Neural progenitor cell (in vitro differentiated cells): ENCODE data around the gene RNFT2. TPM values are rescaled to one million over a fixed set of nuclear protein-coding genes. Genes with fewer than 3 reads are reported as not detected.
A peak's percentile ranks its signal among the peaks of the same experiment; 100 is the strongest.

Source experiments
- DNase-seq: peaks from one replicate; pipeline ENCODE4 v3.0.0-alpha.2; 2016; ENCODE audit warnings: low spot score
- H2AFZ ChIP-seq: fragments of 200-600 bp; sonication (generic); replicated peaks from 2 replicates; pipeline ENCODE4 v1.6.1; 2016; ENCODE audit warnings: antibody characterized with exemption
- H3F3A ChIP-seq: fragments of 200-600 bp; sonication (generic); 2 replicates; pipeline ENCODE4 v1.6.1; 2016; ENCODE audit warnings: antibody characterized with exemption, low read depth
- H3K27ac ChIP-seq: fragments of 200-600 bp; sonication (generic); 2 replicates; pipeline ENCODE4 v1.5.1; 2016; ENCODE audit warnings: mild to moderate bottlenecking
- H3K27me3 ChIP-seq: fragments of 200-600 bp; sonication (generic); 2 replicates; pipeline ENCODE4 v1.6.1; 2016; ENCODE audit warnings: mild to moderate bottlenecking, moderate library complexity
- H3K36me3 ChIP-seq: fragments of 200-600 bp; sonication (generic); 2 replicates; pipeline ENCODE4 v1.5.1; 2016
- H3K4me1 ChIP-seq: fragments of 200-600 bp; sonication (generic); 2 replicates; pipeline ENCODE4 v1.6.1; 2016; ENCODE audit warnings: mixed run types
- H3K4me2 ChIP-seq: fragments of 200-600 bp; sonication (generic); 2 replicates; pipeline ENCODE4 v1.6.1; 2016
- H3K4me3 ChIP-seq: fragments of 200-600 bp; sonication (generic); 2 replicates; pipeline ENCODE4 v1.5.1; 2016
- H3K79me2 ChIP-seq: fragments of 200-600 bp; sonication (generic); 2 replicates; pipeline ENCODE4 v1.6.1; 2016; ENCODE audit warnings: low read depth
- H3K9ac ChIP-seq: fragments of 200-600 bp; sonication (generic); 2 replicates; pipeline ENCODE4 v1.6.1; 2016
- H3K9me3 ChIP-seq: fragments of 200-600 bp; sonication (generic); 2 replicates; pipeline ENCODE4 v1.5.1; 2016; ENCODE audit warnings: low read depth
- H4K20me1 ChIP-seq: fragments of 200-600 bp; sonication (generic); 2 replicates; pipeline ENCODE4 v1.6.1; 2016; ENCODE audit warnings: low read depth
- H3K27ac Mint-ChIP-seq: 3 replicates; pipeline ENCODE4 v1.8.0; 2021; ENCODE audit warnings: mixed read lengths
- H3K27me3 Mint-ChIP-seq: 2 replicates; pipeline ENCODE4 v1.8.0; 2022; ENCODE audit warnings: low read depth, mild to moderate bottlenecking, inconsistent platforms, moderate library complexity, mixed read lengths; ENCODE audit not compliant: insufficient read depth
- H3K36me3 Mint-ChIP-seq: 3 replicates; pipeline ENCODE4 v1.8.0; 2021; ENCODE audit warnings: mixed read lengths
- H3K4me1 Mint-ChIP-seq: 3 replicates; pipeline ENCODE4 v1.8.0; 2021; ENCODE audit warnings: mixed read lengths
- H3K4me3 Mint-ChIP-seq: 3 replicates; pipeline ENCODE4 v1.8.0; 2021; ENCODE audit warnings: mild to moderate bottlenecking, moderate library complexity, mixed read lengths
- H3K9me3 Mint-ChIP-seq: 3 replicates; pipeline ENCODE4 v1.8.0; 2020; ENCODE audit warnings: mixed read lengths
- EZH2 ChIP-seq: fragments of 200-600 bp; sonication (generic); IDR thresholded peaks from 2 replicates; pipeline ENCODE4 v1.6.1; 2017; ENCODE audit warnings: antibody characterized with exemption, mild to moderate bottlenecking, moderate library complexity
- EZH2phosphoT487 ChIP-seq: fragments of 200-600 bp; sonication (generic); IDR thresholded peaks from 2 replicates; pipeline ENCODE4 v1.6.1; 2017; ENCODE audit warnings: antibody characterized with exemption
- total RNA-seq: library from RNA; depleted of rRNA; stranded (reverse); fragments of >200 nt; gene quantifications from 2 replicates; pipeline ENCODE4 v1.2.3, GENCODE V29; 2015; ENCODE audit warnings: low replicate concordance
- TF ChIP-seq, protein P1 (sequence below): fragments of 200-600 bp; sonication (generic); IDR thresholded peaks from 2 replicates; pipeline ENCODE4 v1.5.1; 2017; ENCODE audit warnings: antibody characterized with exemption, mild to moderate bottlenecking

RNFT2 gene
- total RNA-seq, 1 donor from 2014 or later, result 26.9 TPM

DNA sequence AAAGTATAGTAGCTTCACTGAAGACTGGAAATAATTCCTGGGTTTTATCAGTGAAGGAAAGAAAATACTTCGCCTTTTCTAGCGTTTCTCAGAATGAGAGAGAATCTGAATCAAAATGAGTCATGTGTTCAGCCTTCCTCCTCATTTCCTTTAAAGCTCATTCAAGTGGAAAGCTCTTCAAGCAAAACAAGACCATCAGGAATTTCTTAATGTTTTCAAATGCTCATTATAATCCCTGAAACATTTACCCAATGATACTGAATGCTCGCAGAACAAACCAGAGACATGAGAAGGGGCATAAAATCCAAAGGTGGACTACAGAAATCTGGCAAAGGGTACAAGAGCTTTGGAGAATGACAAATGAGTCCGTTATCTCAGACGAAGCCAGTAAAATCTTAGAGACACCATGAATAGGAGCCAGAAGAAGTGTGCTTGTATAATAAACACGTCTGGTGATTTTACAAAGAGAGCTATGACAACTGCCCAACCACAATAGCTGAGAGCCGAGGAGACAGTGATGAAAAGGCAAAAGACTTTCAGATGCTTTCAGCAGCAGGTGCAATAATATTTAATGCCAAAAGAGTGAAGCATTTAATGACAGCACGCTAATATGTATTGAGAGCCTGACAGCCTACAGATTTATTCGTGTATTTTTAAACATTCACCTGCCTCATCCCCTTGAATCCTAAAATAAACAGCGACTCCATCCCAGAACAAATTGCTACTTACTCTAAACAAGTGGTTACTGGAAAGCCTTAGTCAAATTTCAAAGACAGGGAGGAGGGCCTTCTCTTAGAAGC is 19.3 kb upstream of the RNFT2 start:
- no peaks in the 10 kb centered on the region for H3K27me3 ChIP-seq
- Mint-ChIP-seq H3K36me3 (peaks cover 22% of the 10 kb centered on the region), H3K4me3 (peak overlapping the region; percentile 72), H3K27ac (peak overlapping the region; percentile 87), H3K27me3 (no peaks in the 10 kb centered on the region), H3K4me1 (peaks cover 78% of the 10 kb centered on the region), H3K9me3 (no peaks in the 10 kb centered on the region)
- no peak overlapping the region for H3K9ac ChIP-seq
- TF ChIP-seq, protein P1, sequence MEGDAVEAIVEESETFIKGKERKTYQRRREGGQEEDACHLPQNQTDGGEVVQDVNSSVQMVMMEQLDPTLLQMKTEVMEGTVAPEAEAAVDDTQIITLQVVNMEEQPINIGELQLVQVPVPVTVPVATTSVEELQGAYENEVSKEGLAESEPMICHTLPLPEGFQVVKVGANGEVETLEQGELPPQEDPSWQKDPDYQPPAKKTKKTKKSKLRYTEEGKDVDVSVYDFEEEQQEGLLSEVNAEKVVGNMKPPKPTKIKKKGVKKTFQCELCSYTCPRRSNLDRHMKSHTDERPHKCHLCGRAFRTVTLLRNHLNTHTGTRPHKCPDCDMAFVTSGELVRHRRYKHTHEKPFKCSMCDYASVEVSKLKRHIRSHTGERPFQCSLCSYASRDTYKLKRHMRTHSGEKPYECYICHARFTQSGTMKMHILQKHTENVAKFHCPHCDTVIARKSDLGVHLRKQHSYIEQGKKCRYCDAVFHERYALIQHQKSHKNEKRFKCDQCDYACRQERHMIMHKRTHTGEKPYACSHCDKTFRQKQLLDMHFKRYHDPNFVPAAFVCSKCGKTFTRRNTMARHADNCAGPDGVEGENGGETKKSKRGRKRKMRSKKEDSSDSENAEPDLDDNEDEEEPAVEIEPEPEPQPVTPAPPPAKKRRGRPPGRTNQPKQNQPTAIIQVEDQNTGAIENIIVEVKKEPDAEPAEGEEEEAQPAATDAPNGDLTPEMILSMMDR, result no peak
- TF ChIP-seq EZH2phosphoT487, result no peak
- TF ChIP-seq EZH2, result no peak
- H3K9me3 ChIP-seq, result no peaks in the 10 kb centered on the region
- H2AFZ ChIP-seq, result no peak overlapping the region
- peaks cover 8% of the 10 kb centered on the region for H3K4me1 ChIP-seq
- H3K27ac ChIP-seq, result no peak overlapping the region
- H4K20me1 ChIP-seq, result peaks cover 19% of the 10 kb centered on the region
- peaks cover 2% of the 10 kb centered on the region for H3K79me2 ChIP-seq
- no peak overlapping the region for H3K4me3 ChIP-seq
- no peak overlapping the region for H3K4me2 ChIP-seq
- no peaks in the 10 kb centered on the region for H3K36me3 ChIP-seq
- DNase-seq, result no peak
- H3F3A ChIP-seq, result no peaks in the 10 kb centered on the region

- no peaks in the 10 kb centered on the region for H3K36me3 ChIP-seq
- H3K27ac ChIP-seq, result no peak overlapping the region
- peaks cover 72% of the 10 kb centered on the region for H3K4me1 Mint-ChIP-seq
- H3K27me3 ChIP-seq, result no peaks in the 10 kb centered on the region
- H3K4me3 ChIP-seq, result no peak overlapping the region
- peak overlapping the region; percentile 87 for H3K27ac Mint-ChIP-seq
- H3K79me2 ChIP-seq, result peaks cover 11% of the 10 kb centered on the region
- no peak overlapping the region for H2AFZ ChIP-seq
- no peaks in the 10 kb centered on the region for H3K27me3 Mint-ChIP-seq
- peak overlapping the region; percentile 42 for H3K4me3 Mint-ChIP-seq
- DNase-seq, result no peak
- H3K36me3 Mint-ChIP-seq, result peaks cover 22% of the 10 kb centered on the region
- H3K9me3 Mint-ChIP-seq, result no peaks in the 10 kb centered on the region
- H3K9me3 ChIP-seq, result no peaks in the 10 kb centered on the region
- H3K4me1 ChIP-seq, result peaks cover 8% of the 10 kb centered on the region
- no peak overlapping the region for H3K4me2 ChIP-seq
- H3K9ac ChIP-seq, result no peak overlapping the region
- TF ChIP-seq EZH2 (no peak), EZH2phosphoT487 (no peak)
- TF ChIP-seq, protein P1, result no peak
- H3F3A ChIP-seq, result no peaks in the 10 kb centered on the region
- peaks cover 21% of the 10 kb centered on the region for H4K20me1 ChIP-seq
Measured at GRCh38 chr12:116719731-116720528, 18.2 kb upstream of the RNFT2 start.

GRCh38 chr12:116722245-116722644 is 15.9 kb upstream of the RNFT2 start:
- H3K4me1 Mint-ChIP-seq, result peaks cover 59% of the 10 kb centered on the region
- H2AFZ ChIP-seq, result no peak overlapping the region

More at GRCh38 chr12:116722245-116722644, 15.9 kb upstream of the RNFT2 start:
- Histone ChIP-seq H4K20me1 (peaks cover 35% of the 10 kb centered on the region), H3K9ac (no peak overlapping the region), H3K4me1 (peaks cover 8% of the 10 kb centered on the region), H3K27ac (no peak overlapping the region), H3K27me3 (no peaks in the 10 kb centered on the region), H3K79me2 (peaks cover 29% of the 10 kb centered on the region), H3K36me3 (no peaks in the 10 kb centered on the region), H3K9me3 (no peaks in the 10 kb centered on the region), H3F3A (no peaks in the 10 kb centered on the region), H3K4me3 (no peak overlapping the region), H3K4me2 (no peak overlapping the region)
- H3K9me3 Mint-ChIP-seq, result no peaks in the 10 kb centered on the region
- H3K36me3 Mint-ChIP-seq, result peaks cover 6% of the 10 kb centered on the region
- no peak for DNase-seq
- no peak for TF ChIP-seq EZH2
- TF ChIP-seq EZH2phosphoT487, result no peak
- TF ChIP-seq, protein P1, result no peak
- no peak overlapping the region for H3K27ac Mint-ChIP-seq
- H3K4me3 Mint-ChIP-seq, result no peak overlapping the region
- no peaks in the 10 kb centered on the region for H3K27me3 Mint-ChIP-seq
